HEK293 (cell line): Measurements from ENCODE around the gene CDS1.

Source experiments
- CTCF ChIA-PET: fragments of 350-600 bp; formaldehyde crosslinking; extraction: SDS; loops from one replicate; lab custom pipeline; 2021; ENCODE audit warnings: antibody characterized with exemption; lab: Yijun Ruan, JAX
- POLR2A ChIA-PET: fragments of 300-600 bp; formaldehyde crosslinking; extraction: SDS; loops from one replicate; lab custom pipeline; 2020; ENCODE audit warnings: antibody characterized with exemption, inconsistent platforms; lab: Yijun Ruan, JAX
- H3K27ac ChIP-seq: fragments of 200-500 bp; sonication (Bioruptor generic); 2 replicates; pipeline ENCODE4 v1.5.1; 2014; ENCODE audit warnings: low read depth, low read length, control low read depth, inconsistent platforms; ENCODE audit errors: extremely low read depth
- H3K36me3 ChIP-seq, 2 experiments: fragments of 200-500 bp in 1 of 2; sonication (Bioruptor generic) in 1 of 2; 1 replicate in 1 of 2; 2 replicates in 1 of 2; pipeline ENCODE4 v1.5.1; 2014 to 2017; ENCODE audit warnings: inconsistent platforms in 2 of 2, low read length in 2 of 2; ENCODE audit not compliant: control insufficient read depth in 2 of 2, insufficient read depth in 1 of 2
- H3K4me1 ChIP-seq: fragments of 200-500 bp; sonication (Bioruptor generic); 2 replicates; pipeline ENCODE4 v1.5.1; 2014; ENCODE audit warnings: mild to moderate bottlenecking, low read length, inconsistent platforms; ENCODE audit not compliant: control insufficient read depth, insufficient read depth
- H3K4me3 ChIP-seq: 2 replicates; pipeline ENCODE4 v1.5.1; 2011; ENCODE audit warnings: low read depth, mild to moderate bottlenecking, control low read depth, low read length, moderate library complexity
- H3K9me3 ChIP-seq: fragments of 200-500 bp; sonication (Bioruptor generic); 2 replicates; pipeline ENCODE4 v1.5.1; 2014; ENCODE audit warnings: low read depth, low read length, inconsistent platforms; ENCODE audit not compliant: control insufficient read depth, insufficient read depth
- BCL11A ChIP-seq: fragments of 450-650 bp; formaldehyde crosslinking; IDR thresholded peaks from 2 replicates; pipeline ENCODE4 v1.5.1; 2016; ENCODE audit warnings: low read depth, missing biosample characterization, missing genetic modification characterization
- INSM2 ChIP-seq: fragments of 450-650 bp; formaldehyde crosslinking; IDR thresholded peaks from 2 replicates; pipeline ENCODE4 v1.5.1; 2016; ENCODE audit warnings: missing biosample characterization, missing genetic modification characterization
- KLF10 ChIP-seq: fragments of 450-650 bp; IDR thresholded peaks from 2 replicates; pipeline ENCODE4 v1.5.1; 2018; ENCODE audit warnings: missing biosample characterization, mild to moderate bottlenecking, missing genetic modification characterization
- KLF9 ChIP-seq: fragments of 450-650 bp; formaldehyde crosslinking; IDR thresholded peaks from 2 replicates; pipeline ENCODE4 v1.5.1; 2016; ENCODE audit warnings: missing biosample characterization, missing genetic modification characterization, low read depth
- PRDM10 ChIP-seq: fragments of 450-650 bp; formaldehyde crosslinking; IDR thresholded peaks from 2 replicates; pipeline ENCODE4 v1.5.1; 2016; ENCODE audit warnings: missing biosample characterization, missing genetic modification characterization
- SALL2 ChIP-seq: fragments of 450-650 bp; formaldehyde crosslinking; IDR thresholded peaks from 2 replicates; pipeline ENCODE4 v1.5.0; 2017; ENCODE audit warnings: missing biosample characterization, mild to moderate bottlenecking, missing genetic modification characterization, borderline replicate concordance
- TCF7L2 ChIP-seq: IDR thresholded peaks from 2 replicates; pipeline ENCODE4 v1.6.1; 2011; ENCODE audit warnings: low read depth, mild to moderate bottlenecking, inconsistent platforms, low read length, moderate library complexity, borderline replicate concordance
- YY2 ChIP-seq: fragments of 450-650 bp; formaldehyde crosslinking; IDR thresholded peaks from 2 replicates; pipeline ENCODE4 v1.5.1; 2016; ENCODE audit warnings: missing biosample characterization, missing genetic modification characterization
- ZNF10 ChIP-seq: fragments of 450-650 bp; formaldehyde crosslinking; IDR thresholded peaks from 2 replicates; pipeline ENCODE4 v1.5.1; 2017; ENCODE audit warnings: missing biosample characterization, missing genetic modification characterization
- ZNF169 ChIP-seq: fragments of 450-650 bp; formaldehyde crosslinking; IDR thresholded peaks from 2 replicates; pipeline ENCODE4 v1.5.1; 2016; ENCODE audit warnings: missing biosample characterization, missing genetic modification characterization
- ZNF2 ChIP-seq: fragments of 450-650 bp; formaldehyde crosslinking; IDR thresholded peaks from 2 replicates; pipeline ENCODE4 v1.5.1; 2016; ENCODE audit warnings: missing biosample characterization, missing genetic modification characterization
- ZNF221 ChIP-seq: fragments of 450-650 bp; formaldehyde crosslinking; IDR thresholded peaks from 2 replicates; pipeline ENCODE4 v1.5.1; 2017; ENCODE audit warnings: missing biosample characterization, missing genetic modification characterization, borderline replicate concordance
- ZNF302 ChIP-seq: fragments of 450-650 bp; formaldehyde crosslinking; IDR thresholded peaks from 2 replicates; pipeline ENCODE4 v1.5.1; 2016; ENCODE audit warnings: missing biosample characterization, missing genetic modification characterization, low read depth
- ZNF473 ChIP-seq: fragments of 450-650 bp; formaldehyde crosslinking; IDR thresholded peaks from 2 replicates; pipeline ENCODE4 v1.5.1; 2017; ENCODE audit warnings: missing biosample characterization, missing genetic modification characterization
- ZNF513 ChIP-seq: fragments of 450-650 bp; IDR thresholded peaks from 2 replicates; pipeline ENCODE4 v1.5.1; 2018; ENCODE audit warnings: missing biosample characterization, missing genetic modification characterization
- ZNF529 ChIP-seq: fragments of 450-650 bp; formaldehyde crosslinking; IDR thresholded peaks from 2 replicates; pipeline ENCODE4 v1.5.1; 2017; ENCODE audit warnings: missing genetic modification characterization, missing biosample characterization; ENCODE audit not compliant: insufficient replicate concordance
- ZNF621 ChIP-seq: fragments of 450-650 bp; formaldehyde crosslinking; IDR thresholded peaks from 2 replicates; pipeline ENCODE4 v1.5.1; 2017; ENCODE audit warnings: missing biosample characterization, missing genetic modification characterization
- ZNF626 ChIP-seq: fragments of 450-650 bp; sonication (Bioruptor Pico); formaldehyde crosslinking; IDR thresholded peaks from 2 replicates; pipeline ENCODE4 v1.5.1; 2018; ENCODE audit warnings: missing biosample characterization, missing genetic modification characterization, inconsistent platforms
- ZNF629 ChIP-seq: fragments of 450-650 bp; formaldehyde crosslinking; IDR thresholded peaks from 2 replicates; pipeline ENCODE4 v1.5.1; 2017; ENCODE audit warnings: missing biosample characterization, missing genetic modification characterization
- ZNF747 ChIP-seq: fragments of 450-650 bp; formaldehyde crosslinking; IDR thresholded peaks from 2 replicates; pipeline ENCODE4 v1.5.1; 2016; ENCODE audit warnings: missing biosample characterization, missing genetic modification characterization
- ZNF768 ChIP-seq: fragments of 450-650 bp; formaldehyde crosslinking; IDR thresholded peaks from 2 replicates; pipeline ENCODE4 v1.5.1; 2018; ENCODE audit warnings: missing biosample characterization, mild to moderate bottlenecking, missing genetic modification characterization
- ZNF776 ChIP-seq: fragments of 450-650 bp; formaldehyde crosslinking; IDR thresholded peaks from 2 replicates; pipeline ENCODE4 v1.5.0; 2017; ENCODE audit warnings: missing biosample characterization, missing genetic modification characterization, borderline replicate concordance
- TF ChIP-seq, protein P1 (sequence below): fragments of 450-650 bp; formaldehyde crosslinking; IDR thresholded peaks from 2 replicates; pipeline ENCODE4 v1.5.1; 2016; ENCODE audit warnings: missing biosample characterization, missing genetic modification characterization

Gene CDS1

DNA sequence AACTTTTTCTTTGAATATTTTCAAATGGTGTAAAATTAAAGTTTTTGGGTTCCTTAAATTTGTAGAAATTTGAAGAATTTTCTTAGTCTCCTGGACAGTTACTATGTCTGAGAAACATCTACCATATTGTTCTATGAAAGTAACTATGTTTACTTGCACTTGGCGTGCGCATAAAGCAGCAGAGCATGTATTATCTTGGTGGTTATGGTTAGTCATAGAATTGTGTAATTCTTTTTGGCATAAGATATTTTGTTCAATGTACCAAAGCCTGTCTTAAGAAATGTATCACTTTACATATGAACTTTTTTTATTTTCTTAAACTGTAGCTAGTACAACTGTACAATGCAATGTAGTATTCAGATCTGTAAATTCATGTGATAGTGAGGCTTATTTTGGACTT is 49.2 kb downstream of the CDS1 start:
- POLR2A ChIA-PET, result no interaction called here
- Histone ChIP-seq H3K27ac (no peak overlapping the region), H3K4me1 (no peaks in the 10 kb centered on the region), H3K9me3 (no peaks in the 10 kb centered on the region), H3K4me3 (no peak overlapping the region), H3K36me3 (no peaks in the 10 kb centered on the region)
- CTCF ChIA-PET, result no interaction called here
- no peak for TF ChIP-seq ZNF529
- no peak for TF ChIP-seq KLF9 (tag by site-specific recombination)
- TF ChIP-seq YY2 (tag by site-specific recombination), result no peak
- no peak for TF ChIP-seq SALL2 (tag by site-specific recombination)
- no peak for TF ChIP-seq ZNF776 (tag by site-specific recombination)
- no peak for TF ChIP-seq ZNF473 (tag by site-specific recombination)
- TF ChIP-seq ZNF626 (tag by site-specific recombination), result no peak
- TF ChIP-seq, protein P1, sequence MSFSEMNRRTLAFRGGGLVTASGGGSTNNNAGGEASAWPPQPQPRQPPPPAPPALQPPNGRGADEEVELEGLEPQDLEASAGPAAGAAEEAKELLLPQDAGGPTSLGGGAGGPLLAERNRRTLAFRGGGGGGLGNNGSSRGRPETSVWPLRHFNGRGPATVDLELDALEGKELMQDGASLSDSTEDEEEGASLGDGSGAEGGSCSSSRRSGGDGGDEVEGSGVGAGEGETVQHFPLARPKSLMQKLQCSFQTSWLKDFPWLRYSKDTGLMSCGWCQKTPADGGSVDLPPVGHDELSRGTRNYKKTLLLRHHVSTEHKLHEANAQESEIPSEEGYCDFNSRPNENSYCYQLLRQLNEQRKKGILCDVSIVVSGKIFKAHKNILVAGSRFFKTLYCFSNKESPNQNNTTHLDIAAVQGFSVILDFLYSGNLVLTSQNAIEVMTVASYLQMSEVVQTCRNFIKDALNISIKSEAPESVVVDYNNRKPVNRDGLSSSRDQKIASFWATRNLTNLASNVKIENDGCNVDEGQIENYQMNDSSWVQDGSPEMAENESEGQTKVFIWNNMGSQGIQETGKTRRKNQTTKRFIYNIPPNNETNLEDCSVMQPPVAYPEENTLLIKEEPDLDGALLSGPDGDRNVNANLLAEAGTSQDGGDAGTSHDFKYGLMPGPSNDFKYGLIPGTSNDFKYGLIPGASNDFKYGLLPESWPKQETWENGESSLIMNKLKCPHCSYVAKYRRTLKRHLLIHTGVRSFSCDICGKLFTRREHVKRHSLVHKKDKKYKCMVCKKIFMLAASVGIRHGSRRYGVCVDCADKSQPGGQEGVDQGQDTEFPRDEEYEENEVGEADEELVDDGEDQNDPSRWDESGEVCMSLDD (tag by site-specific recombination), result no peak
- TF ChIP-seq ZNF768 (tag by site-specific recombination), result no peak
- no peak for TF ChIP-seq ZNF513 (tag by site-specific recombination)
- no peak for TF ChIP-seq BCL11A (tag by site-specific recombination)
- TF ChIP-seq PRDM10 (tag by site-specific recombination), result no peak
- TF ChIP-seq ZNF10 (tag by site-specific recombination), result no peak
- no peak for TF ChIP-seq ZNF747 (tag by site-specific recombination)

DNA sequence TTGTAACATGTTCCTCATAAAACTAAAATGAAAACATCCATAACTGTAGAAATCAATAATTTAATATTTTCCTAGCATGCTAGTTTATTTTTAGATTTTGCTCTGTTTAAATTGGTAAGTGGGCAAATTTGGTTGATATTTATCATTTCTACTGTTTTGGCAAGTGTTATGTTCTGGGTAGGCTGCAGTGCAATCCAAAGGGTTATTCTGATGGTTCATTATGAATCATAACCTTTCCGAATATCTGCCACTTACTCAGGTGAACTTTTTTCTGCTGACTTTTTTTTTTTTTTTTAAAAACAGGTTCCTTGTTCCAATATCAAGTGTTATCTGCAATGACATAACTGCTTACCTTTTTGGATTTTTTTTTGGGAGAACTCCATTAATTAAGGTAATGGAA is 52.0 kb downstream of the CDS1 start:
- ChIA-PET CTCF (no interaction called here), POLR2A (no interaction called here)
- no peaks in the 10 kb centered on the region for H3K9me3 ChIP-seq
- no peaks in the 10 kb centered on the region for H3K4me1 ChIP-seq
- H3K27ac ChIP-seq, result no peak overlapping the region
- peaks cover 0 to 4% of the 10 kb centered on the region in 2 experiments; a peak in 1 of 3 replicates for H3K36me3 ChIP-seq
- H3K4me3 ChIP-seq, result no peak overlapping the region
- TF ChIP-seq ZNF621 (tag by site-specific recombination) (no peak), ZNF513 (tag by site-specific recombination) (no peak), ZNF302 (no peak), INSM2 (no peak), TCF7L2 (no peak), ZNF221 (tag by site-specific recombination) (no peak), ZNF2 (tag by site-specific recombination) (no peak), KLF10 (tag by site-specific recombination) (no peak), YY2 (tag by site-specific recombination) (no peak), ZNF169 (tag by site-specific recombination) (no peak), ZNF629 (no peak)
